HG03139 (cell line): ENCODE results near the gene MDH1B.
"Not testable (repeated sequence)": the region's sequence is repeated elsewhere in the genome, so short reads cannot be mapped to it uniquely, and the experiment has no call there.

Source experiments
- ATAC-seq: cut with Tn5 transposase; IDR thresholded peaks from one replicate; pipeline ENCODE4 v1.9.1; 2021; ENCODE audit not compliant: unreplicated experiment

MDH1B gene

DNA sequence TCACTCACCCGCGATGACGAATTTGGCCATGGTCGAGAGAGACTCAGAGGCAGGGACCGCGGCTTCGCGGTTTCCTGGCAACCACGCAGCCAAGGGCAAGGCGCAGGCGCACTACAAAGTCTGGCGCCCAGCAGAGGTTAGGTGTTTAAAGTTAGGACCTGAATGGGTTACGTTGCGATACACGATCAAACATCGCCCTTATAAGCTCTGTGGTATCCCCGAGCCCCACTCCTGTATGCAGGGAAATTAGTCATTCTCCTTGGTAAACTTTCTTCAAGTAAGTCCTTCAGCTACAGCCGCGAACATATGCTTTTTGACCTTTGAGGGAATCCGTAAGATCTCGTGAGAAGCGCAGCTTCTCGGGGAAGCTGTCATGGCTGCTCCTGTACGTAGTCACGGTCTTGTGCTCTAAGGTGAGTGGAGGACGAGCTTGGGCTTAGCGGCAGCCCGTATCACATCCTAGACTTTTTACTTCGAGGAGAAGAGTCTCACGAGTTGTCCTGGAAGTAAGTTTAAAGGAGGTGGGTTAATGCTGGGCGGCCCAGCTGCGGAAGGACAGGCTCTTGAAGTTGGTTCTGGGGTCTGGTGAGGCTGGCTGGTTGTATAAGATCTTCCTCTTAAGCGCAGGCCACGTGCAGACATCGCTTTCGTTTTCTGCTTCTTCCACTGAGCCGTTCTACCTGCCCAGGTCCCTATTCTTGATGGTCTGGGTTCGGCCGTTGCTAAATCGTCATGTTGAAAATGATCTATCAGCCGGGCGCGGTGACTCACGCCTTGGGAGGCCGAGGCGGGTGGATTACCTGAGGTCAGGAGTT is at the start of gene MDH1B, which contains the start of gene FASTKD2:
Gene MDH1B, minus strand, starts transcription at position 87 of the 815 bp plus-strand sequence. Its CDS starts 57 bp downstream, at position 30.
Gene FASTKD2, plus strand, starts transcription at position 365 of the 815 bp plus-strand sequence. CDS start 1,088 bp downstream, outside the sequence.
- ATAC-seq = peak; percentile 90

DNA sequence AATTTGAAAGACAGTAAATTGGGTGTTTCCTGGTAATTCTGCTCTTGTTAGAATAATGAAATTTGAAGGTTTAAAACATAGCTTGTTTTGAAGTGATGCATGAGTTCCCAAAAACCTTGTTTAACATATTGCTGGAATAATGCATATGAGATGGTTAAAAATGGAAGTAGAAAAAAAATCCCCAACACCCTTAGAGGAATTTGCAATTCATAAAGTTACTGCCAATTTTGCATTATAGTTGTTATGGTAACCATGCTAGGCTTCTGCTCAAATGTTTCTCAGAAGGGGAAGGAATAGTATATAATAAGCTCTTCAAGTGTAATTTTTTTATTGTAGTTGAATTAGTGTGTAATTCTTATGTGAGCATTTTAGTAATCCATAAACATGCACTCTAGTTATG is 49.4 kb upstream of the MDH1B start:
- ATAC-seq = no peak

DNA sequence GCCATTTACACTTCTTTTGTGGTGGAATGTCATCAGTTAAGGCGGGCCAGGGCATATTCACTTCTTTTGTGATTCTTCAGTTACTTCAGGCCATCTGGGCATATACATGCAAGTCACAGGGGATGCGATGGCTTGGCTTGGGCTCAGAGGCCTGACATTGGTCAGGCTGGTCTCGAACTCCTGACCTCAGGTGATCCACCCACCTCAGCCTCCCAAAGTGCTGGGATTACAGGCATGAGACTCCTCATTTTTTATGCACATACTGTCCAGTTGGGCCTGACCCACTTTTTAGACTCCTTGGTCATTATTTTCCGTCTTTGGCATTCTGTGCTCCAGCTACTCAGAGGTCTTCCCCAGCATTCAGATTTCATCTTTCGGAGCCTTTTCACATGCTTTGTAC is 47.3 kb upstream of the MDH1B start:
- not testable (repeated sequence) for ATAC-seq

DNA sequence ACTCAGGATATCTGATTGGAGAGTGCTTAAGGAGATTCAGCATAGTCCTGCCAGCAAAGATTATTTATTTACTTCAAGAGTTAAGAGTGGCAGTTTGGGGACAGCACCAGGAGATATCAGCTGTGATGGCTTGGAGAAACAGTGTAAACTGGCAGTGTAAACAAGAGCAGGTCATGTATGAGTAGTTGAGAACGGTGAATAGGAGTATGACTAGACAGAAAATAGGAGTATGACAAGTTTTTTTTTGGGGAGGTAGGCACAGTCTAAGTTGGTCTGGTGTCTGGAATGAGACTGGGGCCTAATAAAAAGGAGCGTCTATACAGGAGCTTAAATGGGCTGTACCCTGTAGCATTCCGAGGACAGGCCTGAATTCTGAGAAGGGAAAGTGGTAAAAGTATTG is 42.5 kb upstream of the MDH1B start:
- ATAC-seq = not testable (repeated sequence)

DNA sequence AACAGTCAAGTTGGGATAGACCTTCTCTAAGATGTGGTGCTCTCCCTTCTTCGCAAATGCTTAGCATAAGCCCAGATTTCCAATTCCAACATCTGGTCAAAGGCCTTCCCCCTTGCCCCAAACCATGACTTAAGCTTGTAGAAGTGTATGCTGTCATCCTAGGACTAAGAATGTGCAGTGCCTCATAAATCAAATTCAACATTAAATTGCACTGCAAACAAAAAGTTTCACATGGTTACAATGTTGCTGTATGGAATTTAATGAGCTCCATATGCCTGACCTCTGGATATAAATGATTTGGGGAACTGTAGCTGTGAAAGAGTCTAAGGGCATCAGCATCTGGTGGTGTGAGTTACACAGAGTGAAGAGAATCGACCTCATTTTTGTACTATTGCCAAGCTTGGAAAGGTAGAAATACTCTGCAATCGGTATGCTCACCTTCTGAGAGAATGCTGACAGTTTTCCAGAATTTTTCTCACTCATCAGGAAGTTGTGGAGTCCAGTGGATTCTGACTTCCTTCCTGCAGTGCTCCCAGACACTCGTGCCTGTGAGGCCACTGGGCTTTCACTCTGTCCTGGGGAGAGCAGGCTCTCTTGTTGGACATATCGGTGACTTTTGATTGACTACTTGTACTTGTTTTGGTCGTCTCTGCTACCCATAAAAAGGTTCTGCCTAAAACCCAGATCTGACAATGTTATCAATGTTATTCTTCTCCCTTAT is 40.9 kb upstream of the MDH1B start:
- no peak for ATAC-seq

DNA sequence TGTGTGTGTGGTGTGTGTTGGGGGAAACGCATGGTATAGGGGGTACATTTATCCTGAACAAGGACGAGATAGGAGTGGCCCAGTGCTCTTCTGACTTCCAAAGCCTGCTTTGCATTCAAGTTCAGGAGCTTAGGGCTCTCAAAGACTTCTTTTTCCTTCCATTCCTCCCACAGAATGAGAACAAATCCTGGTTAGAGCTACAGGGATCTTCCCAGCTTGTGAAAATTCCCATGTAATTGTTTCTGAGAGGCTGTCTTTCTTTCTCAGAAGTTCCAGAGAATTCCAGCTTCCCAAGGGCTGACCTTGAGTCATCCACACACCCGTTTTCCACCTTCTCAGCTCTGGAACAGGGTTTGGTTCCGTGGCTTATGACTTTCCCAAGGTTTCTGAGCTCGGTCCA is 39.2 kb upstream of the MDH1B start:
- ATAC-seq = no peak

DNA sequence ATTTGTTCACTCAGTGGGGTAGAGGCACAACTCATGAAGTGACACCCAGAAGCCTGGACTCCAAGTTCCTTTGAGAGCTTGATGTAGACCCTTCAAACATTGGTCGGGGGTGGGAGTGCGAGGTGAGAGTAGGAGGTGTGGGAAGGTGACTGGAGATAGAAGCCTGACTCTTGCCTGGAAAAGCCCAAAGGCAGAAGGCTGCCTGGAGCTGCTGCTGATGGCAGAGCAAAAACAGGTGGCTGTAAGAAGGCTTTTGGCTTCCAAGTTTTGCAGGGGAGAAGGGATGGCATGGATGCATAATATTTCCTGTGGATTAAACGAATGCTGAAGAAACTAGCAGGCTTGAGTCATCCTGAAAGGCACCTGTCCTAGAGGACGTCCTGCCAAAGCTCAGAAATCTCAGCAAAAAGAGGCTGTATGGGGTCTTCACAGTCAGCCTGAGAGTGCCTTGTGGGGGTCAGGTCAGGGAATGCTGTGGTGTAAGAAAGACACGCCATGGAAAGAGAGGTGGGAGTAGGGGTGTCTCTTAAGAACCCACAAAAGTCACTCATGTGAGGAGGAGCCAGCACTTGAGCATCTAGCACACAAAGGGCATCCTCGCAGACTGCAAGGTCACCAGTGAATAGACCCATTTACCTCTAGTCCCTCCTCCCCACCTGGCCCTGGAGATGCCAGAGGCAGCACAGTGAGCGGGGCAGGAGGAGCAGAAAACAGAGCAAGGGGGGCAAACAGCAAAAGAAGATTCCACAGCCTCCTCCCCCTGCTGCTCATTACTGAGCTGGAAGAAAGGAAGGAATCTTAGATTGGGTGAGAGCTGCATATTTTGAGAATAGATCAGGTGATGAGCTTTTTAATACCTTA is 37.8 kb upstream of the MDH1B start:
- ATAC-seq = no peak

DNA sequence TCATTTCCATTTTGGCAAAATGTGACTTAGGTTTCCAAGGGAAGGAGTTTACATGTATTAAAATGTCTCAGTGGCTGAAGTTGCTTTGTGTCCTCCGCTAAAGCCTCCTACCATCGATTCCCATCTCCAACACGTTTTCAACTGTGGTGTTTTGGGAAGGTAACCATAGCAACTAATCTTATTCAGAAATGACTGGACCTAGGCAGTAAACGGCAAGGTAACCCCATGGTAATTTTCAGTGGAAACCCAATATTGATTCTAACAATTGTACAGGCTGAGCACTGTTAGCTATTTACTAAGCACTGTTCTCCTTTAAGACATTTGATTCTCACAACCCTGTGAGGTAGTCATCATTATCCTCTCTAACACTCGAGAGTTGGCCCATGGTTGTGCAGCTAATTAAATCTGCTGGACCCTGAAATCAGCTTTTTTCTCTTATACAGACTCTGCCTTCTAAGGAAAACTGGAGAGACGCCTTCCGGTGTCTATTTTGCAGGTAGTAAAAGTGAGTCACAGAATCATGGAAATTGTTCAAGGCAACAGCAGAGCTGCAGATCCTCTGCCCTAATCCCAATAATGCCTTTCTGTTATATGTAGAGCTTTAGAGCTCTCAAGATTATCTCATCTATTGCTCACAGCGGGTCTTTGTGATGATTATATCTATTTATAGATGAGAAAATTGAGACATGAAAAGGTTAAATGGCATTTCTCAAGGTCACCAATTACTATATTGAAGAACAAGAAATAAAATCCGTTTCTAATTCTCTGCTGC is 36.5 kb upstream of the MDH1B start:
- no peak for ATAC-seq

DNA sequence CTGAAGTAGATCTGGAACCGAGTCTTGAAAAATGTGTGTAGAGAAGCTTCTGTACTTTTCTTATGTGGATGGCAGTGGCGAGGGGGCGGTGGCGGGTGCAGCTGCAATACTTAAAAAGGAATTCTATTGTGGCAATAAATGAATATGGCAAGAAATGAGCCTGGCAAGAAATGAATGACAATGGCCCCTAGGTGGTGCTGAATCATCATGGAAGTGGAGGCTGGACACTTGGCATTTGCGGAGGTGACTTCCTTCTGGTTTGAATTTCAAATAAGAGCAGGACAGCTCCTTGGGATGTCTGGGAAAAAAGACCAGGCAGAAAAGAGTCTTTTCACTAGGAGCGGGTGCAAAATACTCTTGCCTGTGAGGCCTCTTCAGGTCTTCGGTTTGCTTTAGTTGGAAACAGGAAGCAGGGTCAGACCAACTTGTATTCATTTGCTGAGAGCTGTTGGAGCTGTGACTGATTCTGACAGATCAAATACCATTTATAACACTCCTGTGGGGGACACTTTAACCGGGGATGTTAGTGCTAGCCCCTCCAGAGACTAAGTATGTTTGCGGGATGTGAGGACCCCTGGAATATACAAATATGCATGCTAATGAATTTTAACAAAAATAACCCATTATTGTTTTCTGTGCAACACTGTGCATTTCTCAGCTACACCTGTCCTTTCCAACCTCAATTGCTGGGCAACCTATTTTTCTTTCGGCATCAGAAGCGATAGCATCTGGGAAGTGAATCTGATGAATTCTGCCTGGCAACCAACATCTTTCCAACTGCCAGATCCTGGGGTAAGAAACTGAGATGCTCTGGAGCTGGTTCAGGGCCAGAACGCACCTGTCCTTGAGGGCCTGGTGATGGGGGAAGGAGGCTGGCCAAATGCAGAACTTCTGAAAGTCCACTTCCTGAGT is 35.6 kb upstream of the MDH1B start:
- peak; percentile 48 for ATAC-seq

DNA sequence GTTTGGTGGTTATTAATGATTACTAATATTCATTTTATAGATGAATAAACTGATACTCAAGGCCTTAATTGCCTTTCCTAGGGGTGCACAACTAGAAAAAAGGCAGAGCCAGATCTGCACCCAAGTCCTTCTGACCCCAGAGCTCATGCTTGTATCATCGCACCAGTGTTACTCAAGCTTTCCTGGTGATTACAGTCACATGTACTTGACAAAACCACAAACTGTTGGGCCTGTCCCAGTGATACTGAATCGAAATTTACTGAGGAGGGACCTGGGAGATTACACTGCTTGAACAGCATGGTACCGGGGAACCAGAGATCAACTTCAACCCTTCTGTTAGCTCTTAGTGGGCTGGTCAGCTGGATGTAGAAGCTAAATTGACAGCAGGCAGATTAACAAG is 34.0 kb upstream of the MDH1B start:
- no peak for ATAC-seq

DNA sequence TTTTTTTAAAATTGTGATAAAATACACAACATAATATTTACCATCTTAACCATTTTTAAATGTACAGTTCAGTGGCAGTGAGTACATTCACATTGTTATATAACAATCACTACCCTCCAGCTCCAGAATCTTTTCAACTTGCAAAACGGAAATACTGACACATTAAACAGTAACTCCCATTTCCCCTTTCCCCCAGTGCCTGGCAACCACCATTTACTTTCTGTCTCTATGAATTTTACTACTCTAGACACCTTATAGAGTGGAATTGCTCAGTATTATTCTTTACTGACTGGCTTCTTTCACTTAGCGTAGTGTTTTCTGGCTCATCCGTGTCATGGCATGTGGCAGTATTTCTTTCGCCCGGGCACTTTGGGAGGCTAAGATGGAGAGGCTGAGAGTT is 32.9 kb upstream of the MDH1B start:
- peak; percentile 59 for ATAC-seq

DNA sequence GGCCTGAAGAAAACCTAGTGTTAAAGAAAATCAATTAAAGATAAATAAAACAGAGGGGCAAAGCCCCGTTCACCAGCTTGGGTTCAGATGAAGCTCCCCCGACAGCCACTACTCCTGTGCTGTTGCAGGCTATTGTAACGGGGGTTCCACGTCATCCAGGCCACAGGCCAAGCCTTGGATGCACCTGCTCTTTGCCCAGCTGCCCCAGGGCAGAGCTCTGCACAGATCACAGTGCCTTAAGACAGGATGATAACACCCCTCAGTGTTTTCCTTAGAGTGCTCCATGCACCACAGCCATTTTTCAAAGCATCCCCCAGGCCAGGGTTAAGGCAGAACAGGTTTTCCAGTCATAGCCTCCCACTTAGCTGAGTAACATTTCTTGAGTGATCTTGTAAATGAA is 32.2 kb upstream of the MDH1B start:
- no peak for ATAC-seq

DNA sequence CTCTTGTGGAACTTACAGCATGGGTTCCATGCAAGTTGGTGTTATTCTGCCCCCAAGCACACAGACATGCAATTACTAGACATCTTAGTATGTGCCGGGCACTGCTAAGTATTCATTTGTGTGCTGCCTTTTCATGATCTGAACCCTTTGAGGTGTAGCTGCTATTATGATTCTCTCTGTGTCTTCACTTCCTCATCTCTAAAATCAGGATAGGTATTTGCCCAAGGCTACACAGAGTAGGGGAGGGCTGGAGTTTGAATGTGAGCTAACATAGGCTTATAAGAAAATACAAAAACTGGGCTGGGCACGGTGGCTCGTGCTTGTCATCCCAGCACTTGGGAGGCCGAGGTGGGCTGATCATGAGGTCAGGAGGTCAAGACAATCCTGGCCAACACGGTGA is 27.5 kb upstream of the MDH1B start:
- no peak for ATAC-seq

DNA sequence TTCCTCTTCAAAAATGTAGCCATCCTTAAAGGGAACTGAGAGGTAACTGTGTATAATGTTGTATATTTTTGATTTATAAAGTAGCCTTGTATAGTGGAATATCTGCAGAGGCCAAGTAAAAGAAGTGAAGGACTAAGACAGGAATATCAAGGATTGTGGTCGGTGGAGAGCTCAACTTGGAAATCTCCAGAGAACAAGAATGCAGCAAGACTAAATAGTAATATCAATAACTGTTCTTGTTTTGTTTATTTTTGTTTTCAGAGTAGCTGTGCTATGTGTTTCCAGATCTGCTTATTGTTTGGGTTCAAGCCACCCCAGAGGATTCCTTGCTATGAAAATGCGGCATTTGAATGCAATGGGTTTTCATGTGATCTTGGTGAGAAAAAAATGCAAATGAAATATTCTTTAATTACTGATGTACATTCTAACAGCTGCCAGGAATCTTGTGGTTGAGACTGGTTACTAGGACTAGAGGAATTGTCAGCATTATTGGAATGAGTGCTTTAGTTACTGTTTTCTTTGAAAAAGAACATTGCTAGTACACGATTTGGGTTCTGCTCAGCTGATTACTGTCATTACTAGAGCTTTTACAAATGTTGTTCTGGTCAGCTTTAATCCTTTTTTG is 25.3 kb upstream of the MDH1B start:
- ATAC-seq = no peak

DNA sequence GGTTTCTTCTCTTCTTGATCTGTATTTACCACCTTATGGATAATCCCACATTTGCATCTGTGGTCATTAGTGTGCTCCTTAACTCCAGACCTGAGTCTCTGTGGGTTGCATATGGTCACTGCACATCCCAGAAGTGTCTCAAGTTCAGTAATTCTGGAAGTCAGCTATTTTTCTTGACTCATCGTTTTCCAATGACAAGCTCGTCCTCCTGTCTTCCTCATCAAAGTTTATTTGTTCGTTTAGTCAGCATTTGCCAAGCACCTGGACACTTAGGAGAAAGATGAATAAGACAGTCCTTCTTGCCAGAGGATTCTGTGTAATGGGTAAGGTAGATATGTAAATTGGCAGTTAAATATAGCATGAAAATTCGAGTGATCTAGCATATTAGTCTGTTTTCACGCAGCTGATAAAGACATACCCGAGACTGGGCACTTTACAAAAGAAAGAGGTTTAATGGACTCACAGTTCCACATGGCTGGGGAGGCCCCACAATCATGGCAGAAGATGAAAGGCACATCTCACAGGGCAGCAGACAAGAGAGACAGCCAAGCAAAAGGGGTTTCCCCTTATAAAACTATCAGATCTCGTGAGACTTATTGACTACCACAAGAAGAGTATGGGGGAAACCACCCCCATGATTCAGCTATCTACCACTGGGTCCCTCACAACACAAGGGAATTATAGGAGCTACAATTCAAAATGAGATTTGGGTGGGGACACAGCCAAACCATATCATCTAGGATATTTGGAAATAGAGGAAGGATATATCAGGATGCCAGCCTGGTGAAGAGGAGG is 19.6 kb upstream of the MDH1B start:
- no peak for ATAC-seq

DNA sequence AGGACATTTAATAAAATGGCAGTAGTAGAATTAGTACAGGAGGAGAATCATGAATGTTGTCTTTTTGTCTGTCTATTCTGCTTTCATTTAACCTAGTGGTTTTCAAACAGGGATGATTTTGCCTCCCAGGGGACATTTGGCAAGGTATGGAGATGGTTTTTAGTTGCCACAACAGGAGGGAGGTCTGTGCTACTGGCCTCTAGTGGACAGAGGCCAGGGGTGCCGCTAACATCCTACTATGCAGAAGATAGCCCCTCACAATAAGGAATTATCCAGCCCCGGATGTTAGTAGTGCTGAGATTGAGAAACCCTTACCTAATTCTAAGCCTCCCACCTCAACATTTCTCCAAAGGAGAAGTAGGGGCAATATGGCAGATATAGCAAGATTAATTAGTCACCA is 18.6 kb upstream of the MDH1B start:
- no peak for ATAC-seq

DNA sequence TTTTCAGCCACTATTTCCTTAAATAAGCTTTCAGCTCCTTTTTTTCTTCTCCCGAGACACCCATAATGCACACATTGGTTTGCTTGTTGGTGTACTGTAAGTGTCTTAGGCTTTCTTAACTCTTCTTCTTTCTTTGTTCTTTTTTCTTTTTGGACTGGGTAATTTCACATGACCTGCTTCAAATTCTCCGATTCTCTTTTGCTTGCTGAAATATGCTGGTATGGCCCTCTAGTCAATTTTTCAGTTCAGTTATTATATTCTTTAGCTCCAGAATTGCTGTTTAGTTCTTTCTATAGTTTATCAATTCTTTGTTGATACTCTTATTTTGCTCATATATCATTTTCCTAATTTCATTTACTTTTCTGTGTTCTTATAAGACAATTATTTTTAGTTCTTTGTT is 15.5 kb upstream of the MDH1B start:
- ATAC-seq = no peak

DNA sequence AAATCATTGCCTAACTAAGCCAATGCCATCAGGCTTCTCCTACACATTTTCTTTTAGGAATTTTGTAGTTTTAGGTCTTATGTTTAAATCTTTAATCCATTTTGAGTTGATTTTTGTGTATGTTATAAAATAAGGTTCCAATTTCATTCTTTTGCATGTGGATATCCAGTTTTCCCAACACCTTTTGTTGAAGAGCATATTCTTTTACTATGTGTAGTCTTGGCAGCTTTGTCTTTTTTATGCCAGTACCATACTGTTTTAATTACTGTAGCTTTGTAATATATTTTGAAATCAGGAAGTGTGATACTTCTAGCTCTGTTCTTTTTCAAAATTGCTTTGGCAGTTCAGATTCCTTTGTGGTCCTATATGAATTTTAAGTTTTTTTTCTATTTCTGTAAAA is 11.3 kb upstream of the MDH1B start:
- no peak for ATAC-seq
